ENCODE measurements around the gene TTC23L. TPM values are rescaled to one million over a fixed set of nuclear protein-coding genes. Genes with fewer than 3 reads are reported as not detected.

The TTC23L gene
- total RNA-seq, 1 experiment from 2014 or later: 1.9 TPM

- TF ChIP-seq CDX4 (CRISPR knock-in tag; IDR thresholded peaks at IDR 0.05; ENCODE audit: borderline replicate concordance) (no peak), NFE2L1 (CRISPR knock-in tag; IDR thresholded peaks at IDR 0.05) (peak; percentile 58; the same call in 1 of the 2 replicates), ZNF317 (CRISPR knock-in tag; IDR thresholded peaks at IDR 0.05; ENCODE audit: borderline replicate concordance, low read depth) (peak; percentile 45; the same call in 1 of the 2 replicates), TP53 (CRISPR knock-in tag; IDR thresholded peaks at IDR 0.05) (no peak; the same call in 1 of the 2 replicates), USF2 (CRISPR knock-in tag; IDR thresholded peaks at IDR 0.05) (no peak), STAT6 (CRISPR knock-in tag; conservative IDR thresholded peaks at IDR 0.05; ENCODE audit: low read depth) (no peak), USF1 (CRISPR knock-in tag; IDR thresholded peaks at IDR 0.05) (peak; percentile 42; the same call in 1 of the 2 replicates), FOXP1 (CRISPR knock-in tag; IDR thresholded peaks at IDR 0.05; ENCODE audit: borderline replicate concordance) (peak; percentile 86), TCF7 (CRISPR knock-in tag; IDR thresholded peaks at IDR 0.05; ENCODE audit: low read depth) (no peak), KAT7 (CRISPR knock-in tag; IDR thresholded peaks at IDR 0.05; ENCODE audit: borderline replicate concordance) (no peak), HMGXB4 (CRISPR knock-in tag; IDR thresholded peaks at IDR 0.05) (peak; percentile 75; the same call in 1 of the 2 replicates), FOXP4 (CRISPR knock-in tag; IDR thresholded peaks at IDR 0.05) (0 out of 2 replicates have a peak, but pooled peaks have one; percentile 54), MLX (CRISPR knock-in tag; IDR thresholded peaks at IDR 0.05) (0 out of 2 replicates have a peak, but pooled peaks have one; percentile 24), JUN (CRISPR knock-in tag; IDR thresholded peaks at IDR 0.05) (peak; percentile 3; the same call in 1 of the 2 replicates), E2F4 (CRISPR knock-in tag; IDR thresholded peaks at IDR 0.05; ENCODE audit: borderline replicate concordance, low read depth) (peak; percentile 70; the same call in 1 of the 2 replicates), CREM (CRISPR knock-in tag; IDR thresholded peaks at IDR 0.05) (peak; percentile 81), ETV6 (CRISPR knock-in tag; IDR thresholded peaks at IDR 0.05) (peak; percentile 70), NR2C2 (CRISPR knock-in tag; IDR thresholded peaks at IDR 0.05) (no peak)
Observed at GRCh38 chr5:34915139-34915855, 76.3 kb downstream of the TTC23L start, which contains the start of the genes BRIX1 and RAD1 (continued).
